Glutamatergic neuron (in vitro differentiated cells): ENCODE measurements around the gene PRKCE. TPM values are rescaled to one million over a fixed set of nuclear protein-coding genes. Genes with fewer than 3 reads are reported as not detected.

ENCODE experiments used
- DNase-seq: peaks from one replicate; pipeline ENCODE4 v3.0.0; 2022
- H3K27ac Mint-ChIP-seq: one replicate; pipeline ENCODE4 v1.8.0; 2020; ENCODE audit warnings: mild to moderate bottlenecking, mixed read lengths, inconsistent platforms; ENCODE audit not compliant: unreplicated experiment
- H3K27me3 Mint-ChIP-seq: one replicate; pipeline ENCODE4 v1.8.0; 2020; ENCODE audit warnings: mild to moderate bottlenecking, moderate library complexity, mixed read lengths, inconsistent platforms; ENCODE audit not compliant: unreplicated experiment
- H3K36me3 Mint-ChIP-seq: one replicate; pipeline ENCODE4 v1.8.0; 2020; ENCODE audit warnings: mild to moderate bottlenecking, mixed read lengths, inconsistent platforms; ENCODE audit not compliant: unreplicated experiment
- H3K4me1 Mint-ChIP-seq: one replicate; pipeline ENCODE4 v1.8.0; 2020; ENCODE audit warnings: mild to moderate bottlenecking, low read depth, mixed read lengths, inconsistent platforms; ENCODE audit not compliant: unreplicated experiment
- H3K4me3 Mint-ChIP-seq: one replicate; pipeline ENCODE4 v1.8.0; 2020; ENCODE audit warnings: mild to moderate bottlenecking, mixed read lengths, inconsistent platforms; ENCODE audit not compliant: unreplicated experiment
- H3K9me3 Mint-ChIP-seq: one replicate; pipeline ENCODE4 v1.8.0; 2020; ENCODE audit warnings: mild to moderate bottlenecking, moderate library complexity, mixed read lengths, inconsistent platforms; ENCODE audit not compliant: unreplicated experiment
- total RNA-seq: library from RNA; stranded (reverse); fragmentation: NEBNext Ultra II Directional; extraction: Animal tissue kit (Norgen Biotek cat#: 25700); gene quantifications from one replicate; pipeline ENCODE4 v1.2.1, GENCODE V29; 2021; ENCODE audit not compliant: unreplicated experiment
- TF ChIP-seq, protein P1 (sequence below): fragments of 200-600 bp; sonication (generic); IDR thresholded peaks from one replicate; pipeline ENCODE4 v1.5.0; 2021; ENCODE audit not compliant: partially characterized antibody, unreplicated experiment

PRKCE gene
- total RNA-seq, 1 donor from 2014 or later = 74.8 TPM

DNA sequence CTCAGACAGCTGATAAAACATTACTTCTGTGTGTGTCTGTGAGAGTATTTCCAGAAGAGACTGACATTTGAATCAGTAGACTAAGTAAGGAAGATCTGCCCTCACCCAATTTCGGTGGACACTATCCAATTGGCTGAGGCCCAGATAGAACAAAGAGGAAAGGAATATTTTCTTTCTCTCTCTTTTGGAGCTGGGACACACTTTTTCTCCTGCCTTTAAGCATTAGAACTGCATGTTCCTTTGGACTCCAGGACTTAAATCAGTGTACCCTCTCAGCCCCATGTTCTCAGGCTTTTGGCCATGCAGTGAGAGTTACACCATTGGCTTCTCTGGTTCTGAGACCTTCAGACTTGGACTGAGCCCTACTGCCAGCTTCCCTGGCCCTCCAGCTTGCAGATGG is 37.1 kb upstream of the PRKCE start:
- Mint-ChIP-seq H3K9me3 (peaks cover 3% of the 10 kb centered on the region), H3K36me3 (no peaks in the 10 kb centered on the region), H3K4me1 (peaks cover 2% of the 10 kb centered on the region), H3K4me3 (no peak overlapping the region), H3K27ac (no peak overlapping the region), H3K27me3 (peaks cover 1% of the 10 kb centered on the region)
- TF ChIP-seq, protein P1, sequence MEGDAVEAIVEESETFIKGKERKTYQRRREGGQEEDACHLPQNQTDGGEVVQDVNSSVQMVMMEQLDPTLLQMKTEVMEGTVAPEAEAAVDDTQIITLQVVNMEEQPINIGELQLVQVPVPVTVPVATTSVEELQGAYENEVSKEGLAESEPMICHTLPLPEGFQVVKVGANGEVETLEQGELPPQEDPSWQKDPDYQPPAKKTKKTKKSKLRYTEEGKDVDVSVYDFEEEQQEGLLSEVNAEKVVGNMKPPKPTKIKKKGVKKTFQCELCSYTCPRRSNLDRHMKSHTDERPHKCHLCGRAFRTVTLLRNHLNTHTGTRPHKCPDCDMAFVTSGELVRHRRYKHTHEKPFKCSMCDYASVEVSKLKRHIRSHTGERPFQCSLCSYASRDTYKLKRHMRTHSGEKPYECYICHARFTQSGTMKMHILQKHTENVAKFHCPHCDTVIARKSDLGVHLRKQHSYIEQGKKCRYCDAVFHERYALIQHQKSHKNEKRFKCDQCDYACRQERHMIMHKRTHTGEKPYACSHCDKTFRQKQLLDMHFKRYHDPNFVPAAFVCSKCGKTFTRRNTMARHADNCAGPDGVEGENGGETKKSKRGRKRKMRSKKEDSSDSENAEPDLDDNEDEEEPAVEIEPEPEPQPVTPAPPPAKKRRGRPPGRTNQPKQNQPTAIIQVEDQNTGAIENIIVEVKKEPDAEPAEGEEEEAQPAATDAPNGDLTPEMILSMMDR = no peak
- DNase-seq = no peak

DNA sequence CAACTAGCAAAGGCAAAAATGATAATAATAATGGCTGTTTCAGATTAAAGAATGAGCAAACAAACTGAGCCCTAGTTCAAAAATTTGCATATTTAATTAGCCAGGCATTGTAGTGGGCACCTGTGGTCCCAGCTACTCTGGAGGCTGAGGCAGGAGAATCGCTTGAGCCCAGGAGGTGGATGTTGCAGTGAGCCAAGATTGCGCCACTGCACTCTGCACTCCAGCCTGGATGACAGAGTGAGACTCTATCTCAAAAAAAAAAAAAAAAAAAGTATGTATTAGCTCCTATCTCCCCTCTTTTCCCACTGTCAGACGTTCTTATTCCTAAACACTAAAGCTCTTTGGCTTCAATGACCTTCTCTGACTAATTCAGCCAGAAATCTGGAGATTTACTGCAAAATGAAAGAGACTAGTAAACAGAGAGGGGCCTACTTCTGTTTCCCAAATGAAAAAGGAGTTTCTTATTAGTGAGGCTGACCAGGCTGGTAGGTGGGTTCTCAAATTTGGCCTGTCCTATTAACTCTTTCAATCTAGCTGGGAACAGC is 36.5 kb upstream of the PRKCE start:
- peaks cover 3% of the 10 kb centered on the region for H3K9me3 Mint-ChIP-seq
- no peaks in the 10 kb centered on the region for H3K36me3 Mint-ChIP-seq
- no peak overlapping the region for H3K4me3 Mint-ChIP-seq
- peaks cover 1% of the 10 kb centered on the region for H3K27me3 Mint-ChIP-seq
- TF ChIP-seq, protein P1 = no peak
- H3K4me1 Mint-ChIP-seq = peaks cover 2% of the 10 kb centered on the region
- no peak overlapping the region for H3K27ac Mint-ChIP-seq
- no peak for DNase-seq

DNA sequence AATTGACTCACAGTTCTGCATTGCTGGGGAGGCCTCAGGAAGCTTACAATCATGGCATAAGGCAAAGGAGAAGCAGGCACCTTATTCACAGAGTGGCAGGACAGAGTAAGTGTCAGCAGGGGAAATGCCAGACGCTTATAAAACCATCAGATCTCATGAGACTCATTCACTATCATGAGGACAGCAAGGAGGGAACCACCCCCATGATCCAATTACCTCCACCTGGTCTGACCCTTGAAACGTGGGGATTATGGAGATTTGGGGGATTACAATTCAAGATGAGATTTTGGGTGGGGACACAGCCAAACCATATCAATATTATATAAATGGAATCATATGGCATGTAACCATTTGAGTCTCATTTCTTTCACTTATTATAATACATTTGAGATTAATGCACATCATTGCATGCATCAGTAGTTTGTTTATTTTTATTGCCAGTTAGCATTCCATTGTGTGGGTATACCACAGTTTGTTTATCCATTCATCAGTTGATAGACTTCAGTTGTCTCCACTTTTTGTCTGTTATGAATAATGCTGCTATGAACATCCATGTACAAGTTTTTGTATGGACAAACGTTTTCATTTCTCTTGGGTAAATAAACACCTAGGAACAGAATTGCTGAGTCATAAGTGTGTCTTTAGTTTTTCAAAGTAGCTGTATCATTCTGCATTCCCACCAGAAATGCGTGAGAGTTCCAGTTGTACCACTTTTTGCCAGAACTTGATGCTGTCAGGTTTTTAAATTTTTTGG is 34.6 kb upstream of the PRKCE start:
- Mint-ChIP-seq H3K27me3 (peaks cover 1% of the 10 kb centered on the region), H3K4me3 (no peak overlapping the region), H3K9me3 (no peaks in the 10 kb centered on the region), H3K36me3 (no peaks in the 10 kb centered on the region), H3K27ac (no peak overlapping the region), H3K4me1 (no peaks in the 10 kb centered on the region)
- DNase-seq = no peak
- TF ChIP-seq, protein P1 = no peak

DNA sequence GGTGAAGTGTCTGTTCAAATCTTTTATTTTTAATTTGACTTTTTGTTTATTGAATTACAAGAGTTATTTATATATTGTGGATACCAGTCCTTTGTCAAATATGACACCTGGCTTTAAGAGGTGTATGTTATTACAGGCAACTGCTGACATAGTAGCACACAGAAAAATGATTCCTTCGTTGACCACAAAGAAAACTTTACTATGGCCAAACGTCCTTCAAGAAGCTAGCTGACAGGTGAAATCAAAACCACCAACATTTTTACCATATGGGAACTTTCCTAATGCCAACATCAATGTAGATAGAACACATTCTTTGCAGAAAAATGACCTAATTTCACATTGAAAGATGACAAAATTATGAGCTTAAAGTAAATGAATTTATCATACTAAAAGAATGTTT is 34.0 kb upstream of the PRKCE start:
- no peak for DNase-seq
- Mint-ChIP-seq H3K9me3 (no peaks in the 10 kb centered on the region), H3K4me1 (no peaks in the 10 kb centered on the region), H3K27me3 (peaks cover 1% of the 10 kb centered on the region), H3K36me3 (no peaks in the 10 kb centered on the region), H3K27ac (no peak overlapping the region), H3K4me3 (no peak overlapping the region)
- TF ChIP-seq, protein P1 = no peak
